Measurements from ENCODE around the gene NUDT4. TPM values are rescaled to one million over a fixed set of nuclear protein-coding genes. Genes with fewer than 3 reads are reported as not detected.

Gene NUDT4
- 24.0 to 33.3 TPM (median 30.1 TPM) in 5 replicates for total RNA-seq (2022; extraction: Qiagen RNA extraction; ENCODE audit: low read depth)

DNA sequence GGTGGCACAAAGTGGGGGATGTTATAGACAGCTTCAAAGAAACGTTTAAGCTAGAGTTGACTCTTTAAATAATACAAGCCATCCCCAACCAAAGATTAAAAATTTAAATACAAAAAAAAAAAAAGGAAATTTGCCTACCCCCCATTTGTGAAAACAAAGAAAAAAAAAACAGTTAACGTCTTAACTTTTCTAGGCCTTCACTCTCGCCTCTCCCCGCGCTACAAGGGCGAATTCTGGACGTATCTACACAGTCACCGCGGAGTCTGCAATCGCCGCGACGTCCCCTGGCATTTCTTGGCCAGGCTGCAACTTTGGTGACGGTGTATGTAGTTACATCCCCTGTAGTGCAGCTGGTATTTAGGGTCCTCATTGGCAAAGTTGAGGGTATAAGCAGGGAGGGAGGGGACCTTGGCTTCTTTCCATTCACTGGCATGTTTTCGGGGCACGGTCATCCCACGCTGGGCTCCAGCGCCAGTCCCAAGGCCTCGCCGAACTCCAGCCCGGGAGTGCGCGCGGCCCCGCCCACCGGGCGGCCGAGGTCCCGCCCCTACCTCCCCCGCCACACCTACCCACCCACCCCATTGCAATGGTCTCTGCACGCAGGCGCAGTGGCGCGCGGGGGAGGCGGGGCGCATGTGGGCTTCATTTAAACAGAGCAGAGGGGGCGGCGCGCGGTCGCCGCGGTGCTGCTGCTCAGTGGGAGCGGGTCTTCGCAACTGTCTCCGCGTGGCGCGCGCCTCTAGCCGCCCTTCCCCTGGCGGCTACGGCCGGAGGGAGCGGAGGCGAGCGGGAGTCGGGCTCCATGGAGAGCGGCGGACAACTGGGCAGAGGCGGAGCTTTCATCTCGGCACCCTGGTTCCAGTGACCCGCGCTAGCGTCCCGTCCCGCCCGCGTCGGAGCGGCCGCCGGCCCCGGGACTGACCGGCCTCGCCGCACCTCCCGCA is at the start of gene NUDT4:
Gene NUDT4 (plus strand): TSS at position 674 of the 944 bp plus-strand sequence. CDS start 398 bp downstream, outside the sequence.

GRCh38 chr12:93441617-93442410 is 64.1 kb downstream of the NUDT4 start, which contains the start of gene UBE2N:
Gene UBE2N, minus strand, starts transcription at chr12:93441947. Its CDS starts 63 bp downstream, at chr12:93441884.

Other genes with a start within 250 kb of the NUDT4 start
- 147 to 186 TPM (median 163 TPM) in 5 replicates for gene UBE2N, start 64.0 kb downstream of the NUDT4 start, total RNA-seq (2022; extraction: Qiagen RNA extraction; ENCODE audit: low read depth)
- 47.4 to 55.8 TPM (median 50.2 TPM) in 5 replicates for gene MRPL42, start 89.6 kb downstream of the NUDT4 start, total RNA-seq (2022; extraction: Qiagen RNA extraction; ENCODE audit: low read depth)
- gene SOCS2, start 194.8 kb downstream of the NUDT4 start, total RNA-seq (2022; extraction: Qiagen RNA extraction; ENCODE audit: low read depth) = 15.9 to 19.2 TPM (median 17.9 TPM) in 5 replicates